HG02852 (cell line): Measurements from ENCODE around the gene ASB6.
"Not testable (repeated sequence)": the region's sequence is repeated elsewhere in the genome, so short reads cannot be mapped to it uniquely, and the experiment has no call there.

Experiments
- ATAC-seq: cut with Tn5 transposase; IDR thresholded peaks from one replicate; pipeline ENCODE4 v1.9.1; 2021; ENCODE audit warnings: mild to moderate bottlenecking, moderate library complexity; ENCODE audit not compliant: unreplicated experiment

Gene ASB6

DNA sequence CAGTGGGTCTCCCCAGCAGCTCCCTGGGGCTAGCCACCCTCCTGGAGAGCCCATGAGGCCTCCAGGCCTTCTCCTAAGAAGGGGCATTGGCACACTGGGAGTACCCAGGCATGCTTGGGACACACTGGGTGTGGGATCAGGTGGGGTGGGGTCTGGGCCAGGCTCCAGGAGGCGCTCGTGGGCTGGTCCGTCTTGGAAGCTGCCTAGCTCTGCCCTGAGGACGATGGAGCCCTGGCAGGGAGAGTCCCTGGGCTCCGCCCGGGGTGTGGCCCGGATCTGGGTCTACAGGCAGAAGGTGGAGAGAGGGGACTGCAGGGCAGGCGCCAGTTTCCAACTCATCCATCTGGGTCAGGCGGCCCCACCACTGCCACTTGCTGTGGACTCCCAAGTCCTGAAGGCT is 25.9 kb upstream of the ASB6 start:
- no peak for ATAC-seq

DNA sequence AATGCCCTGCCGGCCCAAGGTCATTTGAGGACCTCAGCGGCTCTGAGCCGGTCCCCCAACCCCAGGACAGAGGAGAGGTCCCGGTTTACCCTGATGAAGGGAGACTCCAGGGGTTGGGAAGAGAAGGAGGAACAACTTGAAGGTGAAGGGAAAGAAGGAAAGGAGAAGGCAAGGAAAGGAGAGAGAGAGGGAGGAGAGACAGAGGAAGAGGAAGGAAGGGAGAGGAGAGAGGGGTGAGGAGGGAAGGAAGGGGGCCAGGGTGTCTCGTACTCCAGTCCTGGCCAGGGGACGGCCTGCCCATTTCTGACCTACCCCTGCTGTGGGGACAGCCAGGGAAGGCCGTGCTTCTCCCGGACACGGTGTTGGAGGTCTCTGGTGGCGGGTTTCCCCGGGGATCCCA is 25.4 kb upstream of the ASB6 start:
- ATAC-seq, result no peak

DNA sequence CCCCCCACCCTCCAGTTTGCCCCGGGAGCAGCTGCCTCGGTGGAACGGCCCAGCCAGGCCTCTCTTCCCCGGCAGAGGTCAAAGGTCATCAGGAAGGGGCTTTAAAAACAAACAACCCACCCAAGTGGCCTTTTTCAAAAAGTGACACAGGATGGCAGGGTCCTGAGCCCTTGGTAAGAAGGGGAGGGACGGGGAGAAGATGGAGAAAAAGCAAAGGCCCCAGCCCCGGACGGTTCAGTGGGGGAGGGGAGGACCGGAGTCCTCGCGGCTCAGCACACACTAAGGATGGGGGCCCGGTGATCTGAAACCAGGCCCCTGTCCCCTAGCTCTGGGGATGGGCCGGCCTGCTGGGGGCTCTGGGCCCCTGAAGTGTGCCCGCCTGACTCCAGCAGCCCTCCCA is 24.6 kb upstream of the ASB6 start:
- ATAC-seq, result no peak

DNA sequence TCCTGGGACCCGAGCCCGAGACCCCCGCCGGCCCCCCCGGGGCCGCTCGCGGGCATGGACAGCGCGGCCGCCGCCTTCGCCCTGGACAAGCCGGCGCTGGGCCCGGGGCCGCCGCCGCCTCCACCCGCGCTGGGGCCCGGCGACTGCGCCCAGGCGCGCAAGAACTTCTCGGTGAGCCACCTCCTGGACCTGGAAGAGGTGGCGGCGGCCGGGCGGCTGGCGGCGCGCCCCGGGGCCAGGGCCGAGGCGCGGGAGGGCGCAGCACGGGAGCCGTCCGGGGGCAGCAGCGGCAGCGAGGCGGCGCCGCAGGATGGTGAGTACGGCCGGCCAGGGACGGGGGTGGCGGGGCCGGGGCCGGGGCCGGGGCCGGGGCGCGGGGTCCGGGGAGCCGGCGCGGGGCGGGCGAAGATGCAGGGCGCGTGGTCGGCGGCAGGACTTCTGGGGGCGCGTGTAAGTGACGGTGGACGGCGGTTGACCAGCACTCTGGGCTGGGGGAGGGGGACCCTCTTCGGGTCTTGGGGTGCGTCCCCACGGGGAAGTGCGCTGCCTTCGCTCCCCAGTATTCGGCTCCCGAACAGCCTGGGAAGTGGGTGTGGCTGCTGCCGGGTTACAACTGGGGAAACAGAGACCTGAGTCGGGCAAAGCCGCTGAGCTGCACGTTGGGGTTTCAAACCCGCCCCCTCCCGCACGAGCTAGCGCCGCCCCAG is 24.0 kb upstream of the ASB6 start:
- no peak for ATAC-seq

DNA sequence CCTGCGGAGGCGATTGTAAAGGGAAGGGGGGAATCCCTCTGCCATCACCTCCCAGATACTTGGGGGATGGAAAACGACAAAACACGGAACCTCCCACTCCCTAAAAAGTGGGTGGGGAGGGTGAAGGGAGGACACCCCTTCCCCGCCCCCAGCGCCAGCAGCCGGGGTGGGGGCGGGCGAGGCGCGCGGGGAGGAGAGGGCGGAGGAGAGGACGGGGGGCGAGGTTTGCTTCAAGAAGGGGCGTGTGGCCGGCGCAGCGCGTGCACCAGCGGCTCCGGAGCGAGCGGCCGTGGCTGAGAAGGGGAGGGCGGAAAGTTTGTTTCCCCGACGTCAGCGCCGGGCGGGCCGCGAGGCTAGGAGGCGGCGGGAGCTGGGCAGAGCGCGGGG is 23.4 kb upstream of the ASB6 start, which contains the start of gene PRRX2:
Gene PRRX2 (plus strand): TSS at position 259 of the 387 bp plus-strand sequence. CDS start 221 bp downstream, outside the sequence.
- no peak for ATAC-seq

DNA sequence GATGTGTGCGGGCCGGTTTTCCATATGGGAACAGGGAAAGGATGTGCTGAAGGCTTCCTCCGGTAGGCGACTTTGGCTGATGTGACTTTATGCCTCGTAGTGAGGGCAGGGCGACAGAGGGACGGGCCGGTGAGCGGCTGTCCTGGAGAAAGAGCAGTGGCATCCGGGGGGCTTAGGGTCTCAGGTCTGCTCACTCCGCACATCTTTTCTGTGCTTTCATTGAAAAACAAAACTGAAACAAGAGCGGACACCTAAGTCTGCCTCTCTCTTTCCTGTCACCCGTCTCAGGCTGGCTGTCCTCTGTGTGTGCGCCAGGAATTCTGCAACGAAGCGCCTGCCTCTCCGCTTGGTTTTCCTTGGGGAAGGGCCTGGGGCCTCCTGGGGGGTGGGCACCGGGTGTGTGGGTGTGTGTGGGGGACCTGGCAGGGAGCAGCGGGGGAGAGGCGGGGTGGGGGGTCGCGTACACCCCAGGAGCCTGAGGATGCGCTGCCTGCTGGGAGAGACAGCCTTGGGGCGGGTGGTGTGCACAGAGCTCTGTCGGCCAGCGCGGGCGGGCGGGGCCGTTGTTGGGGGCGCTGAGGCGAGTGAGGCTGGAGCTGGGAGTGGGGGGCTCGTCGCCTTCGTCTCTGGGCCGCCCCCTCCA is 22.9 kb upstream of the ASB6 start:
- no peak for ATAC-seq

DNA sequence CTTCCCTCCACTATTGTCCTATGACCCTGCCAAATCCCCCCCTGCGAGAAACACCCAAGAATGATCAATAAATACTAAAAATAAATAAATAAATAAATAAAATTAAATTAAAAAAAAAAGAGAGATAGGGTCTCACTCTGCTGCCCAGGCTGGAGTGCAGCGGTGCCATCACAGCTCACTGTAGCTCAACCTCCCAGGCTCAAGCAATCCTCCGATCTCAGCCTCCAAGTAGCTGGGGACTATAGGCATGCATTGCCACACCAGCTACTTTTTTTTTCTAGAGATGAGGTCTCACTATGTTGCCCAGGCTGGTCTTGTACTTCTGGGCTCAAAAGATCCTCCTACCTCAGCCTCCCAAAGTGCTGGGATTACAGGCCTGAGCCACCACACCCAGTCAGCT is 20.3 kb upstream of the ASB6 start:
- ATAC-seq, result not testable (repeated sequence)

DNA sequence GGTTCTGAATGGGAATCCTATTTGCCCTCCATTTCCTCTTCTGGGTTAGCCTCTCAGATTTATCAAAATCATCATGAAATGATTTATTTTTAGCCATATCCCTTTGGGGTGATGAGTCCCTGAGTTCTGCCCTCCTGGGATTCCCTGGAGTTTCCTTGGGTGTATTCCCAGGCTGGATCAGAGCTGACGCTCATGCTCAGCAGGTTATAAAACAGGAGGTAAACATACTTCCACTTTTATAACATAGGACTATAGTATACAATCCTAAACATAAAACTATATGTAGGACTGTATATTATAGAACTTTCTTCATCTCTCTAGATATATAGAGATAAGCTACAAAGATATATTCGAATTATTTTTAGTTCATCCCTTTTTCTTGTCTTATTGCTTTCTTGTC is 19.1 kb upstream of the ASB6 start:
- no peak for ATAC-seq

DNA sequence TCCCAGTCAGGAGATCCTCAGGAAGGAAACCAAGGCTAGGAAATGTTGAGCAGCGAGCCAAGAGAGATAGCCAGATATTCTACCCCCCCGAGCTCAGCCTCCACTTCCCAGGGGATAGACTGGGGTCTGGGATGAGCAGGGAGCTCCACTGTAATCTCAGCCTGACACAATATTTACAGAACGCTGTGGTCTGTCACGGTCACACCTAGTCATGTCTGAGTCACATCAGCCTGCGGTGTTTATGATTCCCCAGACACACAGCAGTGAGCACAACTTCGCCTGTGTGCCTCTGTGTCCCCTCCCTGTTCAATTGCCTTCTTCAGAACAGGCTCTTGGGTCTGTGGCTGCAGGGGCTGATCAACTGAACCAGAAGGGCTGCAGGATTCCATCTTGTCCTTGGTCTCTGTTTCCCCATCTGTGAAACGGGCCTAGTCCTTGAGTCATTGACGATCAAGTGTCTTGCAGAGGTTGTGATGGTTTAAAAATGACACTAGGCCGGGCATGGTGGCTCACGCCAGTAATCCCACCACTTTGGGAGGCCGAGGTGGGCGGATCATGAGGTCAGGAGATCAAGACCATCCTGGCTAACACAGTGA is 14.9 kb upstream of the ASB6 start:
- no peak for ATAC-seq

DNA sequence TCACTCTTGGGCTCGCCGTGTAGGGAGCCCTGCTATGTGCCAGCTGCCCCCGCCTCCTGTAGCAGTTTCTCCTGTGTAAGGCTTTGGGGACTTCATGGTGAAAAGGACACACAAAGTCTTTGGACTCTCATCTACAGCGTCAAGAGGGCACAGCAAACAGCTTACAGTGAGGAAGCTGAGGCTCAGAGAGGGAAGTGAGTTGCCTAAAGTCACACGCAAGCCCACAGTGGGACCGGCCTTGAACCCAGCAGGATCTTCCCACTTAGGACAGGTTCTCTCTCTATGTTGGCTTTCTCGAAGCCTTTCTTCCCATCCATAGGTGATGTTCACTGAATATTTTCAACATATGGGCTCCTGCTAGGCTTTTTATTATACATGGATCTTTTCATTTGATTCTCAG is 13.7 kb upstream of the ASB6 start:
- ATAC-seq, result no peak

DNA sequence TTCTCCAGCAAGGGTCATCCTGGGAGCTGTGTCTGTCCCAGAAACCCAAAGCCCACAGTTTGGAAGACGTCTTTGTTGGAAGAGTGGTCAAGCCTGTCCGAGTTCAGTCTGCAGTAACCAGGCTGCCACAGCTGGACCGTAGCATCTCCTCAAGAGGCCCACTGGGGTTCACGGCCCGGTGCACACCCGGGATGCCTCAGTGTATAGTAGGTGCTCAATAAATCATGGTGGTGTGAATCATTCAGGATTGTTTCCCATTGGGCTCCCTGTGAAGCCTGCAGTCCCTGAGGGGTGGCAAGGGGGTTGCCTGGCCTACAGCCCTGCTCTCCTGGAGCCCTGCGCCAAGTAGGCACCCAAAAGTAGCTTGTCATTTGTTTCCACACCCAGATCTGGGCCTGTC is 13.2 kb upstream of the ASB6 start:
- ATAC-seq, result no peak

DNA sequence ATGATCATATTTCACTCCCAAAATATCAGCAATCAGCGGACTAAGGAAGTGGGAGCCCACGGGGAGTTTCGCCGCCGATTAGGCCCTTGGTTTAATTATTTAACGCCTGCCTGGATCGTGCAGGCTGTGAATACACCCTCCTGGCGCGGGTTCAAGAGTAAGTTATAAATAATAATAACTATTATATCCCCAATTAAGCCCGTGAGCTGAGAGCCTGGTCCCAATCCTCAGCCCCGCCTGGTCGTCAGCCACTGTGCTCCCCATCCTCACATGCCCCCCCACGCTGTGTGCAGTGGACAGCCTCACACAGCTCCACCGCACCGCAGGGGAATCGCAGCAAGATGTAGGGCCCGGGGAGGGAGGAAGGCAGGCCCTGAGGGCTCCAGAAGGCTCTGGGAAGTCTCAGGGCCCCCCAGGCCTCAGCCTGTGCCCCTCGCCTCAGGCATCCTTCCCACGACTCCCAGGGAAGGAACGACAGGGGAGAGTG is 12.6 kb upstream of the ASB6 start:
- ATAC-seq, result no peak

DNA sequence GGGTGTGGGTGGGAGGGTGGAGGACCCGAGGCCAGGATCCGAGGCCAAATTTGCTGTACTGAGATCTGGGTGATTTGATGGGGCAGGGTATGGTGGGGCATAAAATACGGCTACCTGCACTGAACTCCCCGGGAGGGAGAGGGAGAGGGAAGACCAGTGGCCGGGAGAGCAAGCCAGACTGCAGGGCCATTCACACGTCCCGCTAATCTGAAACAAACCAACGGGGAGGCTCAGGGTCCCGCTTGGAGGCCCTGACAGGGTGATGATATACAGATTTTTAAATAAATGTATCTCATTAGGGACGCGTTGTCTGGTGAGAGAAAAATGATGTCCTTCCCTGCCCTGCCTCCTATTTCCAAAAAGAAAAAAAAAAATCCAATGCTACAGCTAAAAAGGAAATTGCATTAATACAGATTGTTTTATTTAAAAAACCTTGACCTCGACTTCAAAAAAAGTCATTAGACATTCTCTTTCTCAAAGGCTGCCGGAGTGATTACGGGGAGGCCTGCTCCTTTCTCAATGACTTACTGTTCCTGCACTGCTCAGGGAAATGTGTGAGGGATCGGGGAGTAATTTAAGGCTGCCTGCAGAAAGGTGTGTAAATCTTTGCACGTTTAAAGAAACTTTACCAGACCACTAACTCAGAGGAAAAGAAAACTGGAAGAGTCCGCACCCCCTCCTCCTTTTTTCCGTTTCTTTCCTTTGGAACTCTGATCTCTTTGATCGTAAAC is 12.0 kb upstream of the ASB6 start:
- ATAC-seq, result no peak

DNA sequence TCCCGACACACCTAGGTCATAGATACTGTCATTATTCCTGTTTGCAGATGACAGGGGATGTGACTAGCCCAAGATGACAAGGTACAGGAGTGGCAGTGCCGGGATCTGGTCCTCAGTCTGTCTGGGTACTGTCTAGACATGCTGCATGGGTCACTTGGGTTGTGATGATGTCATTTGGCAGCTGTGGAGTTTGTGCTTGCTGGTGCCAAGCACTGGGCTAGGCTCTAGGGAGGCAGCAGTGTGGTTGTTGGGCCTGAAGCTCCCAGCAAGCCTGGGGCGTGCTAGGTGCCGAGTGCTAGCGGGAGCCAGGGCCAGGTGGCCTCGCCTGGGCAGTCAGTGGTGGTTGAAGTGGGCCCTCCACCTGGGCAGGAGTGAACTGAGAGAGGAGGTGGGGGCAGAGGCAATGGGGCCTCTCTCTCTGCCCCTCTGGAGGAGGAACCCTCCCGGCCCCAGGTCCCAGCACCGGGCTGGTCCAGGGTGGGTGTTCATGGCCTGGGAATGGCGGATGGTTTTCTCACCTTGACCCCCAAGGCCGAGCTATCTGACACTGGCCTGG is 8.8 kb upstream of the ASB6 start:
- ATAC-seq, result no peak

DNA sequence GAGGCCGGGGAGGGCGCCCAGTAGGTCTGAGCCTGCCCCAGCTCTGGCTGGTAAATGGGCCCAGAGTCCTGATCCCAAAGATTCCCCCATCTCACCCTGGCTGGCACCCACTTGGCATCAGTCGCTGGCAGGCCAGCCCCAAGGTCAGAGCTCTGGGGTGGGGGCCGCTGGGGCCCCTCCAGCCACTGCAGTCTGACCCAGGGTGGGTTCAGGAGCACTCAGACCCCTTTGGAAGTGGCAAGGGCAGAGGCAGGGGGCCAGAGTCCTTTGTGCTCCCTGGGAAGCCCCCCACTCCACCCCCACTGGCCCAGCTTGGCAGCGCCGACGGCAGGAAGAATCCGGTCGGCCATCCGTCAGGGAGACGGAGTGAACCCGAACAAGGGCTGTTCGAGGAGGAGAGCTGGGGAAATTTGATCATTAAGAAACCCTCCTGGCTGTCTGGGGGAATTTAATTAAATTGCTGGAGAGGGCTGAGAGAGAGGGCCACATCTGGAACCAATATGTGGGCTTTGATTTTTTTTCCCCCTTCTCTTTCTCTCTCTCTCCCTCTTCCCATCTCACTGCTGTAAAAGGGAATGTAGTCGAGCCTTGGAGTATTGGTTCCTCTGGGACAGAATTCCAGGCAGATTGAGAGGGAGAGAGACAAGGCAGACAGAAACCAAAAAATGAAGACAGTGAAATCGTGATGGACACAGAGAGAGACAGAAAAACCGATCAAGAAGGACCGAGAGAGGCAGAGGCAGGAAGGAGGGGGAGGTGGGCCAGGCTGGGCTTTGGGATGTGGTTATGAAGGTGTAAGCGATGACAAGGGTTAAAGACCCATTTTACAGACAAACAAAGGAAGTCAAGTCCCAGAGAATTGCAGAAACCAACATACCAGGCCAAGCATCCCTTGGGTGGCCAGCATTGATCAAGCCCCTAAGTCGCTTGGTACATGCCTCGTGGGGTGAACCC is 8.1 kb upstream of the ASB6 start:
- ATAC-seq, result no peak

DNA sequence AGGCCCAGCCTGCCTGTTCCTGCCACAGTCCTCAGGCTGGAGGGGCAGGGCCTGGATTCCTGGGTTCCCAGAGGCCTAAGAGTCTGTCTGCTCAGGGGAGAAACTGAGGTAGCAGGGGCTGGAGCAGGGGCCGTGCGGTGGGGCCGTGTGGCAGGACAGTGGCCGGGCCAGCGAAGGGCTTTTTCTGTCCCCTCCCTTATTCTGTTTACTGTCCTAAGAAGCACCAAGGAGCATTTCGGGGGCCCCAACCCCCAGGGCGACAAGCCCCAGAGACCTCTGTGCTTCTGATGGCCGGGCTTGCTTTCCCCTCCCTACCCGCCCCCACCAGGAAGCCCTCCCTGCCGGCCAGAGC is 6.8 kb upstream of the ASB6 start:
- no peak for ATAC-seq

DNA sequence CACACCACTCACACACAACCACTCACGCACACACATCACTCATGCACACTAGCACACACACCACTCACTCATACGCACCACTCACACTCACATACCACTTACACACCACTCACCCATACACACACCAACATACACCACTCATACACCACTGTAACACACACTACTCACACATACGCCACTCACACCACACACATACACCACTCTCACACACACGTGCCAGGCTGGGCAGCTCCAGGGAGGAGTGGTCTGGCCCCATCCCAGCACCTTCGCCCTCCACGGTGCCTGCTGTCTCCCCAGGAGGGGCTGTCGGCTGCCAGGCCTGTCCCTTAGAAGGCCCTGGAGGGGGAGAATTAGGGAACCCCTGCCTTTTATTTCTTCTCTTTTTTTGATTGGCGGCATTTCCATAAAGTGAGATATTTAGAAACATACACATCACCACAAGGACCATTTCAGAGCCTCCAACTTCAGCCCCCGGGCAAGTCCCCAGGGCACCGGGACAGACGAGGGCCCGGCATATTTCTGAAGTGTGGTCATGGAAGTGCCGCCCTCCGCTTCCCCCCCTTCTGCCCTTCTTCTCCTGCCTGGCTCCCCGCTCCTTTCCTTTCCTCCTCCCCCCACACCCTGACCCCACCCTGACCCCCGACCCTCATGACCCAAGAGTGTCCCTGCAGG is 6.3 kb upstream of the ASB6 start:
- no peak for ATAC-seq

DNA sequence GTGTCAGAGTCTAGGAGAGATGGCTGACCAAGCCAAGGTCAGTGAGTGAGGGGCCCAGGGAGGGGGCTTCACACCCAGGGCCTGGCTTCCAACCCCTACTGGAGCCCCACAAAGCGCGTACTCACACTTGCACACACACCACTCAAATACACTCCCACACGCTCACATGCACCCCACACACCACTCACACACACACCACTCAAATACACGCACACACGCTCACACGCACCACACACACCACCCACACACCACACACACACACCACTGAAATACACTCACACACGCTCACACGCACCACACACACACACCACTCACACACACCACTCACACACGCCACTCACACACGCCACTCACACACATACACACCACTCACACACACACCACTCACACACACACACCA is 5.7 kb upstream of the ASB6 start:
- ATAC-seq, result no peak

DNA sequence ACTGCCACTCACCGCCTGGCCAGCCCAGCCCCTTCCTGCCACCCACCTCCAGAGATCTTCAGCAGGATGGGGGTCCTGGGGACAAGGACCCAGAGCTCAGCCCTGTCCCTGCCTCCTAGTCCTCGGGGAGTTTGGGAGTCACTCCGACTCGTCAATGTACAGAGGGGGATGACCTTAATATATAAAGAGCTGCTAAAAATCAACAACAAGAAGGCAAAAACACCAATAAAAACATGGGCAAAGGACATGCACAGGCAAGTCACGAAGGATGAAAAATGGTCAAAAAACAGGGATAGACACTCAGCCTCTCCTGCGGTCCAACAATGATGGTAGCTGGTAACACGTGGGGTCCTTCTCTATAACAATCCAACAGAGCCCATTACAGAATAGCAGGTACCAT is 4.7 kb upstream of the ASB6 start:
- no peak for ATAC-seq

DNA sequence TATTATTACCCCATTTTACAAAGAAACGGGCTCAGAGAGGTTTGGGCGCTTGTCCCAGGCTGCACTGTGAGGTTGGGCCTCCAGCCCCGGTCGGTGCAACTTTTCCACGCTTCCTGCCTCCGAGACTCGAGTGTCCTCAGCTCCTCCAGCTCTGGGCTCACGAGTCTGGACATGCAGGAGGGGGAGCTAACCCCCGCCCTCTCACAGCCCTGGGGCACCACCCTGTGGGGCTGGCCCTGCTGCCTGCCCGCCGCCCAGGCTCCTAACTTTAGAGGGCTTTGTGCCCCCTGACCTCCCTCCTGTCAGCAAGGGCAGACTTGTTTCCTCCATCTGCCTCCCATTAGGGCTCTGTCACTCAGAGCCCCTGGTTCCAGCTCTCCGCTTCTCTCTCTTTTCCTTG is 4.3 kb upstream of the ASB6 start:
- no peak for ATAC-seq
